Measurements from ENCODE around the gene ETV1.

ETV1 gene

DNA sequence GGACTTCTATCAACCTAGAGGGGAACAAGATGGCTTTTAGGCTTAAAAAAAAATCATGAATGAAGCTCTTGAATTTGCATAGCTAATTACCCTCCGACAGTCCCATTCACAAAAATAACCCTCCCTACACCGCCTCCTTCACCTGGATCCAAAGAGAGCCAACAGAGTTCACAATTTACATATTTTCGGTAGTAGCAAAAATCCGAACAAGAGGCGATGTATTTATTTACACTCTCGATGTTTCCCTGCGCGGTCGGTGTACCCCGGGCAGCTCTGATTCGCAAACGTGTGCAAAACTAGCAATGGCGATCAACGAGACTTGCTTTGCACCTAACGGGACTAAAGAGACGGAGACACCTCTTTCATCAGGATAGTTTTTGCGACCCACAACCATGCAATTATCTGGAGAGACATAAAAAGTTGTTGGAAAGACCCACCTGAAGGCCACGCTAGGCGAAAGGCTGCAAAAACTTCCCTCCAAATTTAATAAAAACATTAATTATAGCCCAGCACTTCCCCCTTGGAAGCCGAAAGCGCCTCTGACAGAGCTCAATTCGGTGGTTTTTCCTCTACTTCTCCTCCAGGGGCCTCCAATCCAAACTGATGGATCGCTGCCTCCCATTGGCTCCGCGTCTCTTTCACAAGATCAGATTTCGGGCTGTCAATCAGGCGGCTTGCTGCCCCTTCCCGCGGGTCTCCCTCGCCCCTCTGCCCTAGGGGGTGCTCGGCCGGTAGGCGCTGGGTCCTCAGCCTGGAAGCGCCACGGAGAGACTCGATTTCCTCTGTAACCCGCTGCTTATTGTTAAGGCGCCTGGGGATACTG is at the start of gene ETV1:
Gene ETV1, minus strand, starts transcription at position 541 of the 823 bp plus-strand sequence. CDS start 614 bp downstream, outside the sequence.
- DNase-seq = peak; percentile 66 to 86 (median 77)

DNA sequence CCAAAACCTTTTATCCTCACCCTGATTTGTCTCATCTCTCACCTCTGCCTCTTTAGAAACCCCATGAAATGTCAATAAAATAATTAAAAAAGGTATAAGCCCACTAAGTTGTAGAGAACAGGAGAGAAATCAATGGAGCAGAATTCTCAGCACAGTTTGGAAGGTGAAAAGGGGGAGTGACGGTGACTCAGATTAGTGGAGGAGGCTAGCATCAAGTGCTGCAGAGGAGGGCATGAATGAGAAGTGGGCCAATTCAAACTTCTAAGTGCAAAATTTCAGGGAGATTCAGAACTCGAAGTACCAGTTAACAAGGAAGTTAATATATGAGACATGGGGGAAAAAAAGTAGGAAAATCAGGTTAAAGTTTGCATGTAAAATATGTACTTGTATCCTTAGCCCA is 34.9 kb upstream of the ETV1 start:
- DNase-seq = no peak

DNA sequence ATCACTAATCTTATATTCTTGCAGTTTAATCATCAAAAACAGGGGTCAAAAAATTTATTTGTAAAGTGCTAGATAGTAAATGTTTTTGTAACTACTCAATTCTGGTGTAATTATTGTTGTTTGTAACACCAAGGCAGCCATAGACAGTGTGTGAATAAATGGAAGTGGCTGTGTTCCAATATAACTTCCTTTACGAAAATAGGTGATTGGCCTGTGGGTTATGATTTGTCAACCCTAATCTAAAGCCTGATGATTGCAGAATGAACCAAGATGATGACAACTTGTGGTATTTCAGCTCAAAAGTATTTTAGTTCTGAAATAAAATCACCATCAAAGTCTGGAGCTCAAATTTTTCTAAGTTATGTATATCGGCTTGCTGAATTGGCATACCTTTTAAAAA is 34.4 kb upstream of the ETV1 start:
- DNase-seq = no peak

DNA sequence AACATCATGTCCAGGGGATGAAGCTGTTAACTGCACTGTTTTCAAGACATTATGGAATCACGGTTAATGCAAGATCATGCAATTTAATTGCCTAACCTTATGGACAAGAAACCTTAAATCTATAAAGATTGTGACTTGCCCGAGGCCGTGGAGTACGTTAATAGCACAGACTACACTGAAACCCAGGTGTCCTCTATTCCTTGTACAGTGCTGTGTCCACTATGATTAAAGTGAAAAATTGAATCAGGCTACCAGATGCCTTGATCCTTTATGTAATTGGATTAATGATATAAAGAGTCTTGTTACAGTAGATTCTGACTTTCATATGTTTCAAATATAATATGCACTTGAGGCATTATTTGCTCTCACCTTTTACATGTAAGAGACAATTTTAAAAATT is 33.9 kb upstream of the ETV1 start:
- no peak for DNase-seq

DNA sequence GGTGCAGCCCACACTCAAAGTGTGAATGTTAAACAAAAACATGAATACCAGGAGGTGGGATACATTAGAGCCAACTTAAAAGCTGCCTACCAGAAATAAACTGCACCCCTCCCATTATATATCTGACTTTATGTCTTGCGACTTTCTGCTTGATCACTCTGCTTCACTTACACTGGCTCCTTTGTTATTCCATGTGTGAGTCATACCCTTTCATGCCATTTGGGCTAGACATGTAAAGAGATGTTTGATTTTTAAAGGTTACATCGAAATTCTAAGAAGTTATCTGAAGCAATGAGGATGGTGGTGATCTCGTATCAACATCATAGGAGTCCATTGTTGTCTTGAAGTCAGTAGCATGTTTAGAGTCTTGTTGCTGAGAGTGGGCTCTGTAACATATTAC is 31.6 kb upstream of the ETV1 start:
- no peak for DNase-seq

DNA sequence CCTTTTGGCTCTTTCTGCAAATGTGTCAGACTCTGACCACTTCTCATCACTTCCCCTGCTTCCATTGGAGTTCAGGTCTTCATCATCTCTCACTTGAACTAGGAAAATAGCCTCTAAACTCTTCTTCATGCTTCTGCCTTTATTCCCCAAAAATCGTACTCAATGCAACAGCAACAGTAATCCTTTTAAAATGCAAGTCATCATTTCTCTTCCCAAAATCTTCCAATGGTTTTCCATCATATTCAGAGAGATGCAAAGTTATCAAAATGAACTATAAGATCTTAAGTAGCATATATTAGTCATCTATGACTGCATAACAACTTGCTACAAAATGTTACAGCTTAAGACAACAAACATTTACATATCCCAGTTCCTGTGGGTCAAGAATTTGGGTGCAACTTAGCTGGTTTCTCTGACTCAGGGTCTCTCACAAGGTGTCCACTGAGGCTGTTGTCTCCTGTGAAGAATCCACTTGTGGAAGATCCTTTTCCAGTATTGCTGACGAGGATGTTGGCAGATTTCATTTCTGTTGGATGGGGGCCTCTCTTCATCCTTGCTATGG is 31.0 kb upstream of the ETV1 start:
- no peak for DNase-seq

DNA sequence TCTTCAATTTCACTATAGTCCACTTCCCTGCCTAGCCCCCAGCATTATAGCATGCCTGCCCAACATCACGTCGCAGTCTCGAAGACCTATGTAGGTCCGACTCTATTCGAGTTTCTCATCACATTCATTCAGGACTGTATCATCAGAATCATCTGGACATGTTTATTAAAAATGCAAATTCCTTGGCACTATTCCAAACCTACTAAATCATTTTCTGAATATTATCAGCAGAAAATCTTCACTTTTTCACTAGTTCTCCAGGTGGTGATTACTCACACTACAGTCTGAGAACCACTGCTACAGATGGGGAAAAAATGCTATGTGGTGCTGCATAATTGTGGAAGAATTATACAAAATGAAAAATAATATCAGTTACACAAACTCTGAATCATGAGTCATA is 29.3 kb upstream of the ETV1 start:
- no peak for DNase-seq

DNA sequence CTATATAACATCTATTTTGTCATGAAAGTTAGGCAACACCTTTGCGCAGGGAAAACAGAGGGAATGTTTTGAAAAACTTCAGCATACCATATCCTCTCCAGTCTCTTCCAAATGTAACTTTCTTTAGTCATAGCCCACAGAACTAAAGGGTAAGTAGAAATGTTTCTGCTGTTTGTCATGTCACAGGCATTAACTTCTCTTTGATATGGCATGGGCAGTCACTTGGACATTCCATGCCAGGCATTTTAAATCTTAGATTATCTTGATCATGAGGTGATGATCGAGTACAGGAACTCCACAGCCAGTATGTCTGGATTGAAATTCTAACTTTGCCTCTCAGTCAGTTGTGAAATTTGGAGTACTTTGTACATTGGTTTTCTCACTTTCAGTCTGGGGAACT is 27.5 kb upstream of the ETV1 start:
- DNase-seq = no peak

DNA sequence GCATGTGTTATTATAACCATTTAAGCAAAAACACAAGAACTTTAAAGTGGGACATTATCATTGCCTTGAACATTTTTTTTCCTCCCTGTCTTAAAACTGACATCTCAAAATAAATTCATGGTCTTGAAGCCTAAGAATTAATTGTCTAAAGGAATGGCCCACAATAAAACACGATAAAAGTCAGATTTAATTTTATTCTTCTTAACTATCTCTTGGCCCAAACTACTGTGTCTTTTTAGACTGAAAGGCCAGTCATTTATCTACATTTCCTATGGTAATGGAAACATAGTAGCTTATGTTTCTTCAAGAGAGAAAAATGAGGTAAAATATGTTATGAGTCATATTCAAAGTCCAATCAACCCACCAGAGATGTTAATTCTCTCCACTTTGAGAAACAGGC is 24.4 kb upstream of the ETV1 start:
- DNase-seq = no peak

DNA sequence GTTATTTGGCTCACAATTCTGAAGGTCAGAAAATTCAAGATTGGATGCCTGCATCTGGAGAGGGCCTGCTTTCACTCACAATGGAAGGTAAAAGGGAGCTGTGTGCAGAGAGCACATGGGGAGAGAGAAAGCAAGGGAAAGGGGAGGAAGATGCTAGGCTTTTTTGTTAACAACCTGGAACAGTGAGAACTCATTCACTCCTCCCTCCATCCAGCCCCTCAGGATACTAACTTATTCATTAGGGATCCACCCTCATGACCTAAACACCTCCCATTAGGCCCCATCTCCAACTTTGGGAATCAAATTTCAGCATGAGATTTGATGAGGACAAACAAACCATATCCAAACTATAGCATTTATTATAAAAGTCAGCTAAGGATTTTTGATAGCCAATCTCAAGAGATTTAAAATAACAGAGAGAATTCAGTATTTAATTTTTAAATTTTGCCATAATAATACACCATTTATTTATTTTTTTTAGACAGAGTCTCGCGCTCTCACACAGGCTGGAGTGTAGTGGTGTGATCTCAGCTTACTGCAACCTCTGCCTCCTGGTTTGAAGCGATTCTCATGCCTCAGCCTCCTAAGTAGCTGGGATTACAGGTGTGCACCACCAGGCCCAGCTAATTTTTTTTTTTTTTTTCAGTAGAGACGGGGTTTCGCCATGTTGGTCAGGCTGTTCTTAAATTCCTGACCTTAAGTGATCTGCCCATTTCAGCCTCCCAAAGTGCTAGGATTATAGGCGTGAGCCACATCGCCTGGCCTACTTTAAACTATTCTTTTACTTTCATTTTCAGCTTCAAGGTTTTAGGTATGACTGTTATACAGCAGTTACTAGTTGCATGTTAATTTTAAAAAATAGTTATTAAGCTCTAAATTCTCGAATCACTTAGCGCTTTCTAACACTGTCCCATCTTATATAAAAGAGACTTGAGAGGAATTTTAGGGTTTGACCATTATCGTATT is 20.3 kb upstream of the ETV1 start:
- no peak for DNase-seq

DNA sequence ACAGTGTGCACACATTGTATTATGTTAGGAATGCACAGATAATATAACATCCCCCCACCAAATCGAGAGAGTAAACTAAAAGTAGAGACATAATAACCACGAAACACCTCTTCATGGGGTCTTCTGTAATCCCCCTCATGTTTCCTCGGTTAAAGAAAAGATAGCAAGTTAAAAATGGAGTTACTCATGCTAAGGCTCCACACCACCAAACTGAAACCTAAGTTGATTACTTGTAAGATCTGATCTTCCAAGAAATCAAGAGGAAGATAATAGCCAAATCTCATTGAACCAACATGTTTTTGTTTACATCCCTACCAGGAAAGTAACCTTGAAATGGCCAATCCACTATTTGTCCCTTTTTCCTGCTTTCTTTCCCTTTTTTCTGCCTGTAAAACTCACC is 11.7 kb upstream of the ETV1 start:
- no peak for DNase-seq

DNA sequence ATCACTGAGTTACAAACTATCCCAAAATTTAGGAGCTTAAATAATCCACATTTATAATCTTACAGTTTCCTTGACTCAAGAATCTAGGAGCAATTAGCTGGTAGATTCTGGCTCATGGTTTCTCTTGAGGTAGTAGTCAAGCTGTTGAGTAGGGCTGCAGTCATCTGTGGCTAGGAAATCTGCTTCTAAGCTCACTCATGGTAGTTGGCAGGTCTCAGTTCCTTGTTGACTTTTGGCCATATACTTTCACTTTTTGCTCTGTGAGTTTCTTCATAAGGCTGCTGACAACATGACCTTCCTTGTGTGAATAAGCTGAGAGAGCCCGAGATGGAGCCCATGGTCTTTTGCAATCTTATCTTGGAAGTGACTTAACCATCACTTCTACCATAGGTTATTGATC is 10.8 kb upstream of the ETV1 start:
- no peak for DNase-seq

DNA sequence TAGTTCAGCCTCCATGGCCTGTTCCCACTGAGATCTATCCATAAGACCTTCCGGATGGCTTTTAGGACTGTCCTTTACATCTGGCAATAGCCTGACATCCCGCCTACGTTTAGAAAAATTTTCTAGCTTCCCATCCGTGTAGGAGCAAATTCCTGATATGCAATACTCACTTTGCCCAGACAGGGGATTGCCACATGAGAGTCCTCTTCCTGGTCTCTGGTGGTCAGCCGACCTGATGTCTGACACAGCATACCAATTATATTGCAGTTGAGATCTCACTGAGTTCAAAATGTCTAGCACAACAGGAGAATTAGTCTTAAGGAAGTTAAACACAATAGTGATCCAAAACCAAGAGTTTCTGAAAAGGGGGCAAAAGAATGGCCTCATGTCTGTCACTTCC is 9.4 kb upstream of the ETV1 start:
- no peak for DNase-seq

DNA sequence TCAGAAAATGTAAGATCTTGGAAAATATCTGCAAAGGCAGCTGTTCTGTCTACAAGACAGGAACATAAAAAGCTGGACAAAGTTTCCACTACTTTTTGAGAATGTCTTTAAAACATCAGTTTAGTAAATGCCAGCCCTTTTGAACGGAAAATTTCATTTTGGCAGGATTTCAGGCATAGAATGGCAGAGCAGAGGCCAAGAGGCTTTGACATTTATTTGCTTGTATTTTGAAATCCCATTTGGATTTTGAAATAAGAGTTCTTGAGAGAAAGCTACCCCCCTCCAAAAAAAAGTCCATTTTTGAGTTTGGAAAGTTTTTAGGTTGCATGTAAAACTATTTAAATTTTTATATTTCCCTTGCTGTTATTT is 3.1 kb upstream of the ETV1 start:
- DNase-seq = no peak

DNA sequence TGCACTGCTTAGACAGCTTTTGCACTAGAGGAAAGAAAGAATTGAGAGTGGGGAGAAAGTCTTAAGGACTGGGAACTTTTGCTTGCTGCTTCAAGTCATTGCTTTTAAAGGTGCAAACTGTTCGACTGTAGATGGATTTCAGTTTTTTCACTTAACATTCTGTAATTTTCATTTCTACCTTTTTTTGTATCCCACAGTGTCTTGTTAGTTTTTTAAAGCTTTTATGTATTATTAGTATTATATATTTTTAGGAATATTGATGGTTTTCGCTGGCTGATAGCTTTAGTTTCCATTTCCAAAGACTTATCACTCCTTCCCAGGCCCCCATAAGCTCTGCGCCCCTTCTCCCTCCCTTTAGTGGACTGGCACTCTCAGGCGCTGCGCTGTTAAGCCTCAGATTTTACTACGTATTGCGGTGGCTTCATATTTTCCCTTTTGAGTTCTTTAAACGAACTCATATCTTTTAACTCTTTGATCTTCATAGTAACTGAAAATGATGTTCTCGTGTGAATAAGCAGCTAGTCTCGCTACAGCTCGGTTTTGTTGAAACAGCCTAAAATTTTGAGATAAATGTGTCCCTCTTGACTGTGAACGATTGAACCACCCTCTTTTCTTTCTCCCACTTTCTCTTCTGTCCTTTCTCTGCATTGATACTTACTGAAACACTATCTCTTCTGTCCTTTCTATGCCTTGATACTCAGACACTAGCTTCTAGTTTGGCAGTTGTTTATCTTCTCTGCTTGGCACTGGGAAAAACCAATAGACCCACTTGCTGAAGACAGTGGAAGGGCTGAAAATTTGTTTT is 2.5 kb upstream of the ETV1 start:
- DNase-seq = no peak

DNA sequence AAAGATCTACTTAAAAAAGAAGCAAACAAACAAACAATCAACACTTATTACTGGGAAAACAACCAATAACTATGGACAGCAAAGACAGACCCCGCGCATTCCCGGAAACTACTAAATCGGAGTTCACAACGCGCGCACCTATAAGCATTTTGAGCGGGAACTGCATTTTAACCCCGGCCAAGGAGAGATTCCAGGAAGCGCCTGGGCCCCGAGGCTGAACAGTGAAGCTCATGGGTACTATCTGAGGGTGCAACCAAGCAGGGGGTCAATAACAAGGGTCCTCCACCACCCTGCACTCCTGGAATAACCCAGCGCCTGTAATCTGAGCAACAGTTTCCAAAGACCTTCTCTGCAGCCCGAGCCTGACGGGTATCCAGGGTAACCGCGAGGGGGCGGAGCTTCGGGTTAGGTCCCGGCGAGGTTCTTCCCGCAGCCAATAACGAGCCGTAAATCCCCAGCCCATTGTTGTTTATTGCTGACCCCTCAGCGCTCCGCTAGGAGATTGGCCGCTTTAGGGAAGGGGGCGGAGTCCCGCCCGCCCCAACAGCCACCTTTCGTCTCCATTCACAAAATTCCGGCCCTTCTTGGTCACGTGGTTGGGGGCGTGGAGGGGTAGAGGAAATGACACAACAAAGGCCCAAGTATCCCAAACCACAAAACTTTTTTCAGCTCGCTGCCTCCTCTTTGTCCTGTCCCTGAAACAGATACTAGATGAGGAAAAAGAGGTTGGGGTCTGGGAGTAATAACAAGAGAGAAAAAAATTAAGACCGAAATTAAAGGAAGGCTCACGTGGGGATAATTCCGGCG is 1.7 kb upstream of the ETV1 start:
- peak; percentile 94 to 98 (median 96) for DNase-seq

DNA sequence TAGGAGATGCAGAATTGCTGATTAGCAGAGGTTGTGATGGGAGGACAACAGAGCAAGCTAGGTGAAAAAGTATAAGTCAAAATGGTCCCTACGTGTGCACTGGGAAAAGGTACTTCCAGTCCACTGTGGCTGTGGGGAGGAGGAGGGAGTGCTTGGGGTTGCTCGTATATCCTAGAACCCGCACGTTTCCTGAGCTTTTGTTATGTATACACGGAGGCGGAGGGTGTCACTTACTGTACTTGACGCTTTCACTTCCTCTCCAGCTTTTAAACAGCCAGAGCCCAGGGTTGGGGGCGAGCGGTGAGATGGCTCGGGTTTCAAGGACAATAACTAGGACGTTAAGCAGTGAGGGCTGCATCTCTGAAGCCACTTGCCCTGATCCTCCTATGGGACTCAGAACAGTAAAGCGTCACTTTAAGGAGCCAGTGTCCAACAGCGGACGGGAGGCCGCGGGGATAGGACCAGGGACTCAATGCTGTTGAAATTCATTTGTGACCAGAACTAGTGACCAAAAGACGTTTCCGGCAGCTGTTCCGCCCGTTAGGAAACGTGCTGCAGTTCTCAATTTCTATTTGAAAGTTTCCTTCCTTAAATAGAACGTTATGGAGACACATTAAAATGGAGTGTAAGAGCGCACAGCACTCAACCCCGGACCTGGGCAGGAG is 985 bp upstream of the ETV1 start:
- DNase-seq = peak; percentile 77 to 90 (median 78)

DNA sequence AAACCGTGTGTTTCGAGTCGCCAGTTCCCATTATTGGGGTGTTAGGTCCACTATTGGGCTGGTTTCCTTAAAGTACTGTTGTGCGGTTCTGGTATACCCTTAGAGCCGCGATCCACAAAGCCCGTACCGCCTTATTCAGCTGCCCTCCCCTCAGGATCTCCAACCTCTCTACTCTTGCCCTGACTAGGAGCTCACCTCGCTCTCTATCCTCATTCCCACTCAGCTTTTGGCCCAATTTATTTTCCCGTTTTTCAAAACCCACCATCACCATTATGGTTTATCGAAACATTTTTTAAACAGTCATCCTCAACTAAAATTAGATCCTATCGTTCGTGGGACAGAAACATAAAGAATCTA is 461 bp upstream of the ETV1 start:
- peak in 2 of 3 experiments; percentile 50 to 80 for DNase-seq

DNA sequence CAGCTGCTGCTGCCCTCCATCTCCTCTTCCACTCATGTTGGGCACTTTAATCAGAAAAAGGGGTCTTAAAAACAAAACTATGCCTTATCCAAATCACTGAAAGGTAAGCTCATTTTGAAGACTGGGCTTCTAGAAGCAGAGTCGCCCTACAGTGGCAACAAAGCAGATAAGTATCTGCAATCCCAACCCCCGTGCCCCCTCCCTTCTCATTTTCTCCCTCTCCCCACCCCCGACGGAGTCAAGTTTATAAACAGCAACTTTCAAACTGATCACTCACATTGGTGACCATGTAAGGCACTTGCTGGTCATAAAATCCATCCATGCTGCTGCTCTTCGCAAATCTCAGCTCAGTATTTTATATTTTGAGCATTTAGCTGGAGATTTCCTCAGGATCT is 738 bp downstream of the ETV1 start:
- DNase-seq = peak; percentile 36 to 72 (median 61)

DNA sequence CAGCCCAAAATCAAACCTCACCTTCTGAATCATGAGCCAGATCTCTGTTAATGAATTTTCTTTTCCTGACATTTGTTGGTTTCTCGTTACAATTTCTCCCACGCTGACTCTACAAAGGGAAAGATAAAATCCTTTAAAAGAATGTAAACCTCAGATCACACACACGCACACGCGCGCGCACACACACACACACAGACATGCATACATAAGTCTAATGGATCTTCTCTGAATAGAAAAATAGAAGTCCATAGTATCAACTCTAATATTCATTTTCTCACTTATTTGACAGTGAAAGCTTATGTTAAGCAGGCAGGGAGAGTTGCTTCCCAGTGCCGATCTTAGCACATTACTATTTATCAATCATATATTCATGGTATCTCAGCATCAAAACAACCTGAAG is 1.4 kb downstream of the ETV1 start:
- DNase-seq = peak in 1 of 3 experiments; percentile 36

DNA sequence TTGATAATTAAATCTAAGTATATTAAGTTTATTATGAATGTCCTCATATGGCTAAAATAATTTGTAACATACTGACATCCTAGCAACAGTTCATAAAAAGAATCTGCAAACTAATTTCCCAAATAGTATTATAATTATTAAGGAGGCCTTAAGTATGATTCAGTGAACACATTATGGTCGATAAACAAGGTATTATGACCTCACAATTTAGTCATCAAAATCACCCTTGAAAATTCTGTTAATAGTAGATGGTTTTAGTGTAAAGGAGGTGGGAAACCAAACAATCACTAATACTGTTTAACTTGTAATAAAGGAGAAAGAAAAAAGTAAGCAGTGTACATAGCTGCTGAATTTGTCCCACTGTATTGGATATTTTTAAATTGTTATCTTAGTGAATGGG is 2.1 kb downstream of the ETV1 start:
- DNase-seq = no peak

Measured in NCI-H1417 (cell line).